Esophagus (tissue), 2 donors: Measurements from ENCODE around the gene LSM8. TPM values are rescaled to one million over a fixed set of nuclear protein-coding genes. Genes with fewer than 3 reads are reported as not detected.

Experiments used
- H3K27ac ChIP-seq, 2 donors: one replicate each; pipeline ENCODE4 v1.5.1; 2013; ENCODE audit warnings: low read depth in 2 of 2, mild to moderate bottlenecking in 2 of 2, inconsistent platforms in 1 of 2, low read length in 1 of 2, moderate library complexity in 1 of 2
- H3K27me3 ChIP-seq, 2 donors: one replicate each; pipeline ENCODE4 v1.6.1; 2013; ENCODE audit warnings: low read length in 2 of 2, control low read depth in 1 of 2, mild to moderate bottlenecking in 1 of 2; ENCODE audit not compliant: insufficient read depth in 2 of 2, control insufficient read depth in 1 of 2
- H3K36me3 ChIP-seq, 2 donors: one replicate each; pipeline ENCODE4 v1.6.1; 2013; ENCODE audit warnings: low read length in 1 of 2; ENCODE audit not compliant: control insufficient read depth in 2 of 2, insufficient read depth in 2 of 2
- H3K4me1 ChIP-seq, 2 donors: one replicate each; pipeline ENCODE4 v1.6.1; 2013; ENCODE audit warnings: low read length in 1 of 2; ENCODE audit not compliant: control insufficient read depth in 2 of 2, insufficient read depth in 2 of 2
- H3K4me3 ChIP-seq, 2 donors: one replicate each; pipeline ENCODE4 v1.5.1; 2013; ENCODE audit warnings: low read length in 2 of 2, mild to moderate bottlenecking in 2 of 2, low read depth in 1 of 2, moderate library complexity in 1 of 2
- H3K9me3 ChIP-seq, 2 donors: one replicate each; pipeline ENCODE4 v1.6.1; 2013; ENCODE audit warnings: mild to moderate bottlenecking in 2 of 2, low read depth in 1 of 2, low read length in 1 of 2, moderate library complexity in 1 of 2; ENCODE audit not compliant: control insufficient read depth in 2 of 2, insufficient read depth in 1 of 2
- WGBS, 2 donors: extraction: QIAGEN DNeasy Blood & Tissue Kit; methylation state at CpG; one replicate each; pipeline ENCODE4 v1.1.7; 2013; 5-methylcytosine and 5-hydroxymethylcytosine counted together
- polyA plus RNA-seq, 2 donors: library from polyadenylated mRNA; stranded (reverse); fragments of 200-250 nt; gene quantifications; one replicate each; pipeline ENCODE4 v1.2.3, GENCODE V29; 2013
- donor health status: healthy with polysubstance abuse.
- donor health status: Bipolar disorder and iron deficiency.

The LSM8 gene
- polyA plus RNA-seq, 2 donors, result 21.5 to 25.6 TPM

DNA sequence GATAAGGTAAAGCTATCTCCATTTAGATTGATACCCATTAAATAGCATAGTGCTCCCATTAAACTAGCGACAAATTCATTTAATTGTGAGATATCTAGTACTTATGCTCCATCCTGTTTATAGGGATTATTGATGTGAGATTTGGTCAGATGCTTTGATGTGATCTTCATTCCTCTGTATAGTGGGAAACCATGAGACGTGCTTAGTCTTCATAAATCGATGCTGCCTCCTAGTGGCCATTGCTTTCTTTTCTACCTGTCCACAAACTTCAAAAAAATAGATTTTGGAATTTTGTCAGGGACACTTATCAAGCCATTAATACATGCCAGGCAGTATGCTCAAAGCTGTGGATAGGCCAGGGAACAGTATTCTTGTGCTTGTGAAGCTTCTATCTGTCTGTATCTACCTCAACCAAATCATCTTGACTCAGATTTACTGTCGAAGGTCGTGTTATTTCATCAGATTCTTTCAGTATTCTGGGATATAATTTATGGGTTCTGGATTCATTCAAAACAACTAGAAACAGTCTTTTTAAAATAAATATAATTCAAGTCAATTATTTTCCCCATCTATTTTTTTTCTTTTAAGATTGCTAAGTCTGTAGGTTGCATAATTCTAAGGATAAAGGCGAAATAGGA is 12.0 kb downstream of the LSM8 start:
- Histone ChIP-seq H3K4me1 (no peaks in the 10 kb centered on the region), H3K9me3 (no peaks in the 10 kb centered on the region), H3K27ac (no peak overlapping the region), H3K27me3 (no peaks in the 10 kb centered on the region), H3K4me3 (no peak overlapping the region), H3K36me3 (no peaks in the 10 kb centered on the region)
- 49 to 52% methylated on average over 6 of the region's 6 CpGs for WGBS, 2 donors

DNA sequence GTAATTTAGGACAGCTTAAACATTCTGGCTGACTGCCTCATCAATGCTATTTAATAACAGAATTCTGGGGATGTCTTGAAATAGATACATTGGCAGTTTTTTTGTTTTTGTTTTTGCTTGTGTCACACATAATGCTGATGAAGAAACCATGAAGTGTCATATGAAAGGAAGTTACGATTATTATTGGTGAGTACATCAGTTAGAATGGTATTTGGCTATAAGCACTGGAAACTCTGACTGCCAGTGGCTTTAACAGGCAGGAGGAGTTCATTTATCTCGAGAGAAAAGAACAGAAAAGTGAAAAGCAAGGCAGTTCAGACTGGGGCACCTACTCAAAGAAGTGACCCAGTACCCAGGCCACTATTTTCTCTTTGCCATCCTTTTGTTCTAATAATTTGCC is 18.1 kb downstream of the LSM8 start:
- Histone ChIP-seq H3K27me3 (no peaks in the 10 kb centered on the region), H3K4me3 (no peak overlapping the region), H3K36me3 (no peaks in the 10 kb centered on the region), H3K27ac (no peak overlapping the region), H3K4me1 (no peaks in the 10 kb centered on the region), H3K9me3 (no peaks in the 10 kb centered on the region)
- WGBS, 2 donors, result 50 to 53% methylated on average over 2 of the region's 2 CpGs

DNA sequence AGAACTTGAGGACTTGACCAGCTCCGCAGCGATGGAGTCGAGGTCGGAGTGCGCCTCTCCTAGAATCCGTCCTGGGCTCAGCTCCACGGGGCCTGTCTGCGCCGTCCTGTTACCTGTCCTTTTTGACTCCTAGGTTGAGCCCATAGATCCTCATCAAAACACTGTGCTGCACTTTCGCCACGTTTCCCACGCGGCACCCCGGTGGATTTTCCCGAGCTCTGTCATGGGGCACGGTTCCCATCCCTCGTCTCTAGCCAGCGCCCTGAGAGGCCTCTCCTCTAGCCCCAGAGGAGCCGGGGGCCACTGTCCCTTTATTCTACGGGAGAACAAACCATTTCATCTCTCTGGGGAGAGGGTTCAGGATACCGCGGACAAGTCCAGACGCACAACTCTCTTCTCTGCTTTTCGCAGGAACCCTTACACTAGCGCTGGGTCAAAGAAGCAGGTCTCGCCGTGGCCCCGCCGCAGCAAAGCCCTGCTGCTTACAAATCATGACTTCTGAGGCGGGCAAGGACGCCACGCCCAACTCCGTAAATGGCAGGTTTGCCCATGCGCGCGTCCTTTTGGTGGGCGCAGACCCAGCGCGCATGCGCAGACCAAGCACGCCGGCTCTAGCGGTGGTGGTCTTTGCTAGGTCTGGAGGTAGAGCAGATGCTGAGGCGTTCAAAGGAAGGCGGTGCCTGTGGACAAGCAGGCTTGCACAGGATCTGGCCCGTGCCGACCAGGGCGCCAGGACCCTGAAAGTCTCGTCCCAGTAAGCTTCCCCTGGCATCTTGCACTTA is 30.3 kb downstream of the LSM8 start:
- Histone ChIP-seq H3K4me1 (peaks cover 0 to 9% of the 10 kb centered on the region in 2 donors), H3K9me3 (no peaks in the 10 kb centered on the region), H3K36me3 (no peaks in the 10 kb centered on the region), H3K4me3 (peak overlapping the region; percentile 66), H3K27ac (peak overlapping the region in 1 of 2 donors; percentile 12), H3K27me3 (no peaks in the 10 kb centered on the region)
- WGBS, 2 donors, result 9 to 10% methylated on average over 49 of the region's 49 CpGs

DNA sequence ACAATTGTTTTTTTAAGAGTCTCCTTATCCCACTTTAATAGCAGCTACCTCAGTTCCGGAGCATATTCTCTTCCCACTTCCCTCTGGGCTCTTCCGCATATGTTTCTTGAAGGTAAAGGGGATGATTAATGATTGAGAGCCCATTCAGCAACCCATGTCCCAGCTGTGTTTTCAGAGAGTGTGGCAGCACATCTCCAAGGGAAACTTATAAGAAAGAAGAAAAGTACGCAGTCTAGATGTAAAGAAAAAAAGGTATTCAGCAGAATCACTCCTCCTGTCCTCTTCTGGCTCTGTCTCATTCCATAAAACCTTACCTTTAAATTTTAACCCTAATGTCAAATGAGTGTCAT is 30.8 kb downstream of the LSM8 start:
- Histone ChIP-seq H3K9me3 (no peaks in the 10 kb centered on the region), H3K4me1 (peaks cover 0 to 9% of the 10 kb centered on the region in 2 donors), H3K4me3 (peak overlapping the region; percentile 66), H3K36me3 (no peaks in the 10 kb centered on the region), H3K27me3 (no peaks in the 10 kb centered on the region), H3K27ac (no peak overlapping the region)
- 25 to 31% methylated on average over 3 of the region's 3 CpGs for WGBS, 2 donors

DNA sequence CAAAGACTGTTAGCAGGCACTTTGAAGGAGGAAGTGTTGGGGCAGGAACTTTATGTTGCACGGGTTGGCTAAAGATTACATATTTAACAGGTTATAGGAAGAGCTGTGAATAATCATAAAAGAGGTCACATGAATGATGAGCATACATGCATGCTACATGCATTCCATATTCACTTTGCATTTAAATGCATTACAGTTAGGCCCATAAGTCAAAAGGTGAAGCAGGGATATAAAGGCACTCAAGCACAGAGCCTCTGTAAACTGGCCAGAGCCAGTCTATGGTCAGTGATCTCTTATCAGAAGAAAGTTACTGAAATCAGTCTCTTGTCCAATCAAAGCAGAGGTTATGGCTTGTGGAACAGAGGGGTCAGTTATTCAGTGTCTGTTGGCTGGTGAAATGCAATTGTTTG is 33.3 kb downstream of the LSM8 start:
- H3K4me1 ChIP-seq, result peaks cover 0 to 9% of the 10 kb centered on the region in 2 donors
- H3K36me3 ChIP-seq, result no peaks in the 10 kb centered on the region
- WGBS, 2 donors, result 45 to 53% methylated on average over 1 of the region's 1 CpG
- no peaks in the 10 kb centered on the region for H3K27me3 ChIP-seq
- H3K27ac ChIP-seq, result no peak overlapping the region
- H3K4me3 ChIP-seq, result no peak overlapping the region
- no peaks in the 10 kb centered on the region for H3K9me3 ChIP-seq

DNA sequence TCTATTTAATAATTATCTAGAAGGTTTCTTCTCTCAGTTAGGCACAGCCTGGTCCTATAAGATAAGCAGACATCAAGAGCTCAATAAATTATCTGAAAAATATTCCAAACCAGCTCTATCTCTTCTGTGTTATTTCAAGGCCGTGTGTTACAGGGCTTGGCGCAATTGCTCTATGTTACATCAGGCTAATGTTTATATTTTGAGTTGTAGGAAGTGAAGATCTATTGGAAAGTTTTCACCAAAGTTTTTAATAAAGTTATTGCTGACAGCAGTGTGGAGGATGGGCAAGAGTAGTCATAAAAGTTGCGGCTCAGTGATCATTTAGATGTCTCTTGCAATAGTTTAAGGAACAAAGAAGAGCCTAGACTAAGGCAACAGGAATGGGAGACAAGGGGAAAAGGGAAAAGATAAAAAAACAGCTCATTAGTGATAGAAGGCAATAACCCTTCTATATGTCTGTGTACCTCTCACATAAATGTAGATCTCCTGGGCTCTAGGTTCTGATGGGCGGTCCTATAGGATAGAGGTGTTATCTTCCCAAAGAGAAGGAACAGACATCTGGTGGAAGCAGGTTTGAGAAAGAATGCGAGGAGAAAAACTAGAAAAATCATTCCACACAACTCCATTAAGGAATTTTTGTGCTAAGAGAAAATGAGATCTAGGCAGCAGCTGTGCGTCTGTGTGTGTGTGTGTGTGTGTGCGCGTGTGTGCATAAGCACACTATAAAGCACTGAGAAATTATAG is 34.6 kb downstream of the LSM8 start:
- H3K4me1 ChIP-seq, result peaks cover 0 to 9% of the 10 kb centered on the region in 2 donors
- no peaks in the 10 kb centered on the region for H3K27me3 ChIP-seq
- 73 to 86% methylated on average over 8 of the region's 8 CpGs for WGBS, 2 donors
- H3K27ac ChIP-seq, result no peak overlapping the region
- H3K9me3 ChIP-seq, result no peaks in the 10 kb centered on the region
- no peaks in the 10 kb centered on the region for H3K36me3 ChIP-seq
- H3K4me3 ChIP-seq, result no peak overlapping the region

DNA sequence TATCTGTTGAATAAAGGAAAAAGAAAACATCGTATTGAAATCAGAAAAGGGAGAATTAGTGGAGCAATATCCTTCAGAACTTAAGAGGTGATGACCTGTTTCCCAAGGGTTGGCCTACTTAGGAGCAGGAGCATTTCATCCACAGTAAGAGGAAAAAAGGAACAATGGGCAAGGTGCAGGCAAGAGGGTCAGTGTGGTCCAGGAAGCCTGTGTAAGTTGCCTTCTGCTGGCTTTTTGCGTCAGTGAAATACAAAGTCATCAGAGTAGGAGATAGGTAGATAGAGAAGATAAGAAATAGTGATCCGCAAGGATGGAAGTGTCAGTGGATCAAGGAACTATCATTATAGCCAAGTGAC is 35.2 kb downstream of the LSM8 start:
- H3K27ac ChIP-seq, result no peak overlapping the region
- H3K36me3 ChIP-seq, result no peaks in the 10 kb centered on the region
- H3K4me1 ChIP-seq, result peaks cover 0 to 5% of the 10 kb centered on the region in 2 donors
- no peaks in the 10 kb centered on the region for H3K9me3 ChIP-seq
- 95 to 98% methylated on average over 3 of the region's 3 CpGs for WGBS, 2 donors
- H3K27me3 ChIP-seq, result no peaks in the 10 kb centered on the region
- H3K4me3 ChIP-seq, result no peak overlapping the region

DNA sequence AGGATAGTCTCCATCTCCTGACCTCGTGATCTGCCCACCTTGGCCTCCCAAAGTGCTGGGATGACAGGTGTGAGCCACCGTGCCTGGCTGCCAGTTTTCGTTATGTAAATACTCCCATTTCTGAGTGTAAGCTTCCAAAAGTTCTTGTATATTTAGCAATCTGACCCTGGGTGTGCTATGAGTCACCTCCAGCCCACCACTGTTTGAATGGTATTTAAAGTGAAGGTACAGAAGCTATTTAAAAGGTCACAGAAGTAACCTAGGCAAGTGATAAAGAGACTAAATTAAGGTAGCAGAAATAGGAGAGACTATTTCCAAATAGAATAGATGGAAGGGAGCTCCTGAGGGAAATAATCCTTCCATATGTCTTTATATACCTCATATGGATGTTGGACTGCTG is 36.6 kb downstream of the LSM8 start:
- no peak overlapping the region for H3K27ac ChIP-seq
- H3K4me3 ChIP-seq, result no peak overlapping the region
- 38 to 59% methylated on average over 3 of the region's 3 CpGs for WGBS, 2 donors
- H3K9me3 ChIP-seq, result no peaks in the 10 kb centered on the region
- no peaks in the 10 kb centered on the region for H3K4me1 ChIP-seq
- no peaks in the 10 kb centered on the region for H3K27me3 ChIP-seq
- H3K36me3 ChIP-seq, result no peaks in the 10 kb centered on the region

DNA sequence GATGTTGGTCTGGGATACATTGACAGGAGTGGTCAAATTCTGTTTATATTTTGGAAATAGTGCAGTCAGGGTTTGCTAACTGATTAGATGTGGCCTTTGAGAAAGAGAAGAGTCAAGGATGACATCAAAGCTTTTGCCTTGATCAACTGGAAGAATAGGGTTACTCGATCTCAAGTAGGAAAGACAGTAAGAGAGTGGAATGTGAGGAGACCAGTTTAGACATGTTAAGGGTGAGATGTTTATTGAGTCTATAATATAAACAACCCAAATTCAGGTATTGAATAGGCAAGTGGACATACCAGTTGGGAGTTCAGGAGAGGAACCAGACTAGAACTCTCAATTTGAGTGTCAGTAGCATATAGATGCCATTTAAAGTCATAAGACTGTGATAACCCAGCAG is 38.6 kb downstream of the LSM8 start:
- no peaks in the 10 kb centered on the region for H3K9me3 ChIP-seq
- H3K36me3 ChIP-seq, result no peaks in the 10 kb centered on the region
- no peaks in the 10 kb centered on the region for H3K4me1 ChIP-seq
- no peaks in the 10 kb centered on the region for H3K27me3 ChIP-seq
- no peak overlapping the region for H3K27ac ChIP-seq
- WGBS, 2 donors, result 58 to 74% methylated on average over 1 of the region's 1 CpG
- H3K4me3 ChIP-seq, result no peak overlapping the region
